GM12878 (cell line): ENCODE data around the gene TLL2. TPM values are rescaled to one million over a fixed set of nuclear protein-coding genes. Genes with fewer than 3 reads are reported as not detected.

ENCODE experiments used
- ATAC-seq: fragments of 200-7000 bp; cut with Tn5 transposase; 3 replicates; pipeline ENCODE4 v1.9.1; 2020; ENCODE audit warnings: mild to moderate bottlenecking, moderate library complexity
- BruUV-seq: library from RNA; stranded (reverse); fragments of 400-500 nt; replicated peaks from 2 replicates; lab custom pipeline; 2021; lab: Mats Ljungman, UMichigan
- CTCF ChIA-PET: fragments of 300-600 bp; sonication (Branson Sonifier 250); formaldehyde crosslinking; extraction: SDS; loops from one replicate; lab custom pipeline; 2021; ENCODE audit warnings: inconsistent platforms; lab: Yijun Ruan, JAX
- POLR2A ChIA-PET: fragments of 350-600 bp; formaldehyde crosslinking; extraction: SDS; loops from one replicate; lab custom pipeline; 2021; ENCODE audit warnings: inconsistent platforms; lab: Charles Lee
- RAD21 ChIA-PET: fragments of 300-600 bp; sonication (Branson Sonifier 250); formaldehyde crosslinking; loops from one replicate; lab custom pipeline; 2023; ENCODE audit warnings: antibody characterized with exemption; ENCODE audit not compliant: unreplicated experiment; lab: Charles Lee
- SMC1A ChIA-PET: fragments of 300-600 bp; sonication (Branson Sonifier 250); formaldehyde crosslinking; loops from one replicate; lab custom pipeline; 2023; ENCODE audit not compliant: unreplicated experiment, uncharacterized antibody; lab: Charles Lee
- DNase-seq: peaks from one replicate; pipeline ENCODE4 v3.0.0-alpha.2; 2011; ENCODE audit warnings: low read depth, low spot score
- FAIRE-seq: peaks from 3 replicates; lab custom pipeline; 2011; peaks lifted over from hg19 to GRCh38; lab: Jason Lieb, UNC
- H2AFZ ChIP-seq: 2 replicates; pipeline ENCODE4 v1.6.0; 2011; ENCODE audit warnings: low read depth, low read length, control low read depth; ENCODE audit not compliant: control insufficient read depth
- H3K27ac ChIP-seq: 2 replicates; pipeline ENCODE4 v1.5.1; 2011; ENCODE audit warnings: control low read depth; ENCODE audit not compliant: control insufficient read depth, insufficient read depth
- H3K27me3 ChIP-seq, 2 experiments: replicated peaks in 1 of 2; 2 replicates each; pipeline versions ENCODE4 v1.6.0 to v1.6.1; 2011; ENCODE audit warnings: low read length in 1 of 2; ENCODE audit not compliant: control insufficient read depth in 2 of 2, insufficient read depth in 2 of 2
- H3K36me3 ChIP-seq, 2 experiments: 2 replicates each; pipeline ENCODE4 v1.5.1; 2011; ENCODE audit warnings: low read length in 1 of 2; ENCODE audit not compliant: control insufficient read depth in 2 of 2, insufficient read depth in 2 of 2
- H3K4me1 ChIP-seq: 2 replicates; pipeline ENCODE4 v1.6.1; 2011; ENCODE audit warnings: mild to moderate bottlenecking, low read length, moderate library complexity, mixed read lengths; ENCODE audit not compliant: control insufficient read depth, insufficient read depth
- H3K4me2 ChIP-seq: 2 replicates; pipeline ENCODE4 v1.6.0; 2011; ENCODE audit warnings: control low read depth; ENCODE audit not compliant: control insufficient read depth, insufficient read depth
- H3K4me3 ChIP-seq: fragments of 200-600 bp; sonication (generic); 2 replicates; pipeline ENCODE4 v1.5.1; 2016
- H3K79me2 ChIP-seq: 2 replicates; pipeline ENCODE4 v1.6.0; 2011; ENCODE audit warnings: low read length; ENCODE audit not compliant: control insufficient read depth, insufficient read depth
- H3K9ac ChIP-seq: 2 replicates; pipeline ENCODE4 v1.8.0; 2011; ENCODE audit warnings: low read length, control low read depth, mixed read lengths; ENCODE audit not compliant: control insufficient read depth, insufficient read depth
- H3K9me3 ChIP-seq: replicated peaks from 3 replicates; pipeline ENCODE4 v1.5.1; 2011; ENCODE audit warnings: mild to moderate bottlenecking, low read length; ENCODE audit not compliant: control insufficient read depth, insufficient read depth
- H4K20me1 ChIP-seq: 2 replicates; pipeline ENCODE4 v1.6.0; 2011; ENCODE audit not compliant: control insufficient read depth, insufficient read depth
- CREB1 ChIP-seq: IDR thresholded peaks from 2 replicates; pipeline ENCODE4 v1.6.1; 2012; ENCODE audit warnings: low read depth, mild to moderate bottlenecking, inconsistent platforms
- E2F8 ChIP-seq: fragments of 450-650 bp; IDR thresholded peaks from 2 replicates; pipeline ENCODE4 v1.6.1; 2018; ENCODE audit warnings: mild to moderate bottlenecking, low read depth, moderate library complexity; ENCODE audit not compliant: partially characterized antibody
- LARP7 ChIP-seq: fragments of 450-650 bp; IDR thresholded peaks from 2 replicates; pipeline ENCODE4 v1.6.1; 2017; ENCODE audit warnings: mild to moderate bottlenecking
- PAX5 ChIP-seq: IDR thresholded peaks from 2 replicates; pipeline ENCODE4 v1.6.1; 2011; ENCODE audit warnings: low read depth, low read length, borderline replicate concordance
- POLR2A ChIP-seq: IDR thresholded peaks from 2 replicates; pipeline ENCODE4 v1.6.1; 2011; ENCODE audit warnings: low read depth, mild to moderate bottlenecking, low read length
- RAD21 ChIP-seq: IDR thresholded peaks from 2 replicates; pipeline ENCODE4 v1.6.1; 2011; ENCODE audit warnings: mild to moderate bottlenecking, low read depth, low read length, moderate library complexity; ENCODE audit not compliant: insufficient read depth
- RFX5 ChIP-seq: IDR thresholded peaks from 2 replicates; pipeline ENCODE4 v1.6.1; 2011; ENCODE audit warnings: low read depth, low read length, improper control_type of control experiment
- TCF12 ChIP-seq: IDR thresholded peaks from 2 replicates; pipeline ENCODE4 v1.6.1; 2011; ENCODE audit warnings: low read depth, mild to moderate bottlenecking, low read length
- ZBTB40 ChIP-seq: fragments of 450-650 bp; IDR thresholded peaks from 2 replicates; pipeline ENCODE4 v1.6.1; 2016; ENCODE audit warnings: mild to moderate bottlenecking, moderate library complexity, borderline replicate concordance
- WGBS: methylation state at CpG from one replicate; pipeline ENCODE4 v1.1.6; 2016; ENCODE audit warnings: low lambda C conversion rate; ENCODE audit not compliant: insufficient replicate concordance, insufficient coverage; ENCODE audit errors: missing lambda C conversion rate; 5-methylcytosine and 5-hydroxymethylcytosine counted together
- in situ Hi-C: fragments of 300-500 bp; cut with MboI; formaldehyde crosslinking; loops from 9 replicates; pipeline ENCODE4 v1.14.3; 2018; ENCODE audit warnings: mixed read lengths
- intact Hi-C: fragments of 100-400 bp; cut with micrococcal nuclease; formaldehyde crosslinking; loops from one replicate; pipeline ENCODE4 v1.14.2; 2022; ENCODE audit not compliant: unreplicated experiment
- polyA plus RNA-seq, 11 experiments: library from polyadenylated mRNA; depleted of rRNA in 4 of 11; unstranded in 6 of 11; stranded (reverse) in 5 of 11; fragments of >200 nt; fragmentation: Nextera tagmentation in 4 of 11; fragmentation: Illumina TruSeq in 1 of 11; extraction: Ambion mirVana in 4 of 11; extraction: Trizol in 1 of 11; gene quantifications; 1 replicate in 1 of 11; 2 replicates in 10 of 11; pipeline versions ENCODE4 v1.2.1 to v1.2.3, GENCODE V29; 2011 to 2016; ENCODE audit warnings: inconsistent platforms in 2 of 11, missing spikeins in 2 of 11, low read depth in 1 of 11
- total RNA-seq, 4 experiments: library from RNA; depleted of rRNA in 3 of 4; stranded (reverse); fragments of >200 nt in 3 of 4; fragmentation: Illumina TruSeq in 1 of 4; extraction: Trizol in 1 of 4; gene quantifications; 2 replicates each; pipeline versions ENCODE4 v1.2.1 to v1.2.3, GENCODE V29; 2013 to 2021

Gene TLL2
- total and polyA plus RNA-seq, 10 of the 15 experiments (the other 5 are each of a cell fraction or from before 2014, with no cell fraction given), result 0.02 to 2.1 (median 0.52) TPM

DNA sequence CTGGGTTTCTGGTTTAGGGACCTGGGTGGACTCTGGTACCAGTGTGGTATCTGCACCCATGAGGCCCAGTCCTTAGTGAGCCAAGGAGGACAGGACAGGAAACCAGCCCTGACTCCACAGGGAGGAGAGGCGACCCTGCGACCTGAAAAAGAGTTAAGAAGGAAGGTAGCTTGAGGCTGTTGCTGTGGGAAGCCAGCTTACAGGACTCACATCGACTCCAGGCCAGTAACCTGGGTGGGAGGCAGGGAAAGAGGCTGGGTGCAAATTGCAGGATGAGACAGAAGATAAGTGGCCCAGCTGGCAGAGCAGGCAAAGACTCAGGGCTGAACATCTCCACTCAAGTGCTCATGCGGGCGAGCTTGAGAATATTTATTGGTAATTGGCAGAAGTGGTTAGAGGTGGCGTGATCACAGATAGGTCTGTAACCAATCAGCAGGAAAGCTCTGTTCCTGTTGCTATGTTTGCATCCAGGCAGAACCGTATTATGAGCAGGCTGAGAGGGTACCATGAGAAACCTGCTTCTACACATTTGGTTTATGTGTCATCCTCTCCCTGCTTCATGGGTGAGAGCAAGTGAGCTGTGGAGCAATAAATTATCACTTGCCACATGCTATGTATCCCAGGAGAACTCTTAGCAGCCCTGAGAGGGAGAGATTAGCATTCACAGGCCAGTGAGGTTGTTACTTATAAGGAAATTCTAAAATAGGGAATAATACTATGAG is 11.0 kb downstream of the TLL2 start:
- no peak overlapping the region for H3K4me2 ChIP-seq
- intact Hi-C loops (no loop called here), in situ Hi-C loops (no loop called here)
- no peak overlapping the region for H3K9ac ChIP-seq
- H3K79me2 ChIP-seq, result no peaks in the 10 kb centered on the region
- H3K4me3 ChIP-seq, result no peak overlapping the region
- RAD21 ChIA-PET, result interaction anchor here (1.5 kb wide), 1 partner anchor 34 kb away, joined by 3 read pairs; no protein-coding TSS in a partner anchor
- H4K20me1 ChIP-seq, result no peaks in the 10 kb centered on the region
- no TSS peak for BruUV-seq
- H3K9me3 ChIP-seq, result no peaks in the 10 kb centered on the region
- POLR2A ChIA-PET, result no interaction called here
- no peak overlapping the region for H2AFZ ChIP-seq
- no peak overlapping the region for H3K27ac ChIP-seq
- no peak for TF ChIP-seq RAD21
- no peak for TF ChIP-seq CREB1
- no peak for TF ChIP-seq E2F8
- TF ChIP-seq POLR2A, result no peak
- no peak for TF ChIP-seq TCF12
- TF ChIP-seq RFX5, result no peak
- no peak for TF ChIP-seq PAX5
- no peak for TF ChIP-seq ZBTB40
- TF ChIP-seq LARP7, result no peak
- H3K27me3 ChIP-seq, result no peaks in the 10 kb centered on the region; a peak in 1 of 4 replicates
- SMC1A ChIA-PET, result interaction anchor here (1.2 to 2.6 kb wide), 2 partner anchors 12 to 28 kb away, joined by 3 to 9 read pairs; no protein-coding TSS in a partner anchor
- no peaks in the 10 kb centered on the region for H3K36me3 ChIP-seq
- ATAC-seq, result peak; percentile 54
- WGBS, result 51% methylated on average over 7 of the region's 7 CpGs
- CTCF ChIA-PET, result interaction anchor here (1.1 to 2.2 kb wide), 3 partner anchors 11 to 107 kb away, joined by 3 to 14 read pairs (median 5); partner anchors contain the start of gene TLL2
- peaks cover 4% of the 10 kb centered on the region; the same call in 1 of the 2 replicates for H3K4me1 ChIP-seq
- no peak for DNase-seq
- no peak for FAIRE-seq
